Fibroblast of peridontal ligament (primary cell): ENCODE measurements around the gene FBXL7.

Experiments used
- DNase-seq: peaks from one replicate; pipeline ENCODE4 v3.0.0-alpha.2; 2010; ENCODE audit errors: extremely low read depth

Gene FBXL7

GRCh38 chr5:15579193-15579990 is 79.4 kb downstream of the FBXL7 start:
- peak; percentile 43 for DNase-seq

GRCh38 chr5:15584528-15584927 is 84.5 kb downstream of the FBXL7 start:
- no peak for DNase-seq

GRCh38 chr5:15585128-15585527 is 85.1 kb downstream of the FBXL7 start:
- no peak for DNase-seq

- DNase-seq, result peak; percentile 57
Measured at GRCh38 chr5:15585841-15586591, 86.0 kb downstream of the FBXL7 start.

- DNase-seq, result peak; percentile 71
Measured at GRCh38 chr5:15587916-15588315, 87.9 kb downstream of the FBXL7 start.

GRCh38 chr5:15592728-15593127 is 92.7 kb downstream of the FBXL7 start:
- DNase-seq, result no peak

- DNase-seq, result no peak
Measured at GRCh38 chr5:15594977-15595568, 95.1 kb downstream of the FBXL7 start.

GRCh38 chr5:15595929-15596328 is 95.9 kb downstream of the FBXL7 start:
- DNase-seq, result no peak

GRCh38 chr5:15596936-15597335 is 97.0 kb downstream of the FBXL7 start:
- DNase-seq, result no peak

- no peak for DNase-seq
Measured at GRCh38 chr5:15597804-15598203, 97.8 kb downstream of the FBXL7 start.

GRCh38 chr5:15598294-15598902 is 98.4 kb downstream of the FBXL7 start:
- DNase-seq, result peak; percentile 26

GRCh38 chr5:15600035-15600434 is 100.1 kb downstream of the FBXL7 start:
- no peak for DNase-seq

GRCh38 chr5:15601274-15601673 is 101.3 kb downstream of the FBXL7 start:
- no peak for DNase-seq

- DNase-seq, result no peak
Measured at GRCh38 chr5:15601853-15602252, 101.9 kb downstream of the FBXL7 start.

- peak; percentile 92 for DNase-seq
Measured at GRCh38 chr5:15604986-15605385, 105.0 kb downstream of the FBXL7 start.

GRCh38 chr5:15606197-15606596 is 106.2 kb downstream of the FBXL7 start:
- DNase-seq, result no peak

- no peak for DNase-seq
Measured at GRCh38 chr5:15607076-15607475, 107.1 kb downstream of the FBXL7 start.

- DNase-seq, result no peak
Measured at GRCh38 chr5:15609076-15609725, 109.2 kb downstream of the FBXL7 start.

GRCh38 chr5:15610216-15610615 is 110.2 kb downstream of the FBXL7 start:
- DNase-seq, result no peak

- DNase-seq, result no peak
Measured at GRCh38 chr5:15611008-15611407, 111.0 kb downstream of the FBXL7 start.

GRCh38 chr5:15612915-15613635 is 113.1 kb downstream of the FBXL7 start:
- DNase-seq, result no peak
